HepG2 (cell line): ENCODE results near the gene PDIA5. TPM values are rescaled to one million over a fixed set of nuclear protein-coding genes. Genes with fewer than 3 reads are reported as not detected.

Source experiments
- ATAC-seq: fragments of 200-7000 bp; cut with Tn5 transposase; 3 replicates; pipeline ENCODE4 v1.9.1; 2020; ENCODE audit warnings: mild to moderate bottlenecking, moderate library complexity
- BruUV-seq: library from RNA; stranded (reverse); fragments of 400-500 nt; replicated peaks from 2 replicates; lab custom pipeline; 2021; lab: Mats Ljungman, UMichigan
- CTCF ChIA-PET: fragments of 300-600 bp; formaldehyde crosslinking; extraction: SDS; loops from one replicate; lab custom pipeline; 2021; ENCODE audit warnings: low total read pairs, inconsistent platforms, low intra/inter-chr PET ratio; lab: Yijun Ruan, JAX
- POLR2A ChIA-PET: fragments of 350-600 bp; sonication (Branson Sonifier 250); formaldehyde crosslinking; loops from one replicate; lab custom pipeline; 2020; ENCODE audit warnings: antibody characterized with exemption, inconsistent platforms; lab: Yijun Ruan, JAX
- DNase-seq: peaks from one replicate; pipeline ENCODE4 v3.0.0-alpha.2; 2015; ENCODE audit warnings: low spot score
- FAIRE-seq: peaks from 3 replicates; lab custom pipeline; 2011; peaks lifted over from hg19 to GRCh38; lab: Jason Lieb, UNC
- H2AFZ ChIP-seq: one replicate; pipeline ENCODE4 v1.6.1; 2011; ENCODE audit warnings: low read length, inconsistent platforms
- H3K27ac ChIP-seq: fragments of 300-600 bp; 3 replicates; pipeline ENCODE4 v1.8.0; 2011; ENCODE audit warnings: mixed run types, mild to moderate bottlenecking, mixed read lengths, low read length, inconsistent platforms; ENCODE audit not compliant: insufficient read depth; ENCODE audit errors: extremely low read length
- H3K27me3 ChIP-seq, 2 experiments: fragments of 200-600 bp in 1 of 2; 2 replicates in 1 of 2; 3 replicates in 1 of 2; pipeline versions ENCODE4 v1.6.0 to v1.8.0; 2011; ENCODE audit warnings: low read length in 2 of 2, mild to moderate bottlenecking in 2 of 2, moderate library complexity in 2 of 2, inconsistent platforms in 1 of 2; ENCODE audit not compliant: insufficient read depth in 2 of 2, control insufficient read depth in 1 of 2
- H3K36me3 ChIP-seq, 2 experiments: fragments of 200-600 bp in 1 of 2; replicated peaks in 1 of 2; 2 replicates in 1 of 2; 3 replicates in 1 of 2; pipeline versions ENCODE4 v1.5.1 to v1.8.0; 2011; ENCODE audit warnings: low read length in 2 of 2, inconsistent platforms in 1 of 2; ENCODE audit not compliant: insufficient read depth in 2 of 2, control insufficient read depth in 1 of 2
- H3K4me1 ChIP-seq: 2 replicates; pipeline ENCODE4 v1.5.1; 2012; ENCODE audit warnings: low read length, inconsistent platforms; ENCODE audit not compliant: insufficient read depth
- H3K4me2 ChIP-seq: 2 replicates; pipeline ENCODE4 v1.6.0; 2011; ENCODE audit warnings: low read depth, low read length, inconsistent platforms
- H3K4me3 ChIP-seq, 3 experiments: fragments of 200-600 bp in 1 of 3; sonication (generic), shearing (Covaris generic) in 1 of 3; replicated peaks in 1 of 3; 2 replicates each; pipeline ENCODE4 v1.5.1; 2011 to 2016; ENCODE audit warnings: low read length in 3 of 3, inconsistent platforms in 2 of 3, low read depth in 2 of 3, mild to moderate bottlenecking in 2 of 3, control low read depth in 1 of 3, mixed read lengths in 1 of 3; ENCODE audit not compliant: insufficient read depth in 1 of 3
- H3K79me2 ChIP-seq: one replicate; pipeline ENCODE4 v1.6.1; 2011; ENCODE audit warnings: low read length, inconsistent platforms; ENCODE audit not compliant: insufficient read depth
- H3K9ac ChIP-seq: 2 replicates; pipeline ENCODE4 v1.6.0; 2011; ENCODE audit warnings: mild to moderate bottlenecking, low read depth, low read length, inconsistent platforms; ENCODE audit not compliant: insufficient read depth
- H3K9me3 ChIP-seq: 2 replicates; pipeline ENCODE4 v1.5.1; 2012; ENCODE audit warnings: mild to moderate bottlenecking, low read length
- H4K20me1 ChIP-seq: 2 replicates; pipeline ENCODE4 v1.6.0; 2011; ENCODE audit warnings: inconsistent platforms, mild to moderate bottlenecking, low read length, moderate library complexity; ENCODE audit not compliant: insufficient read depth
- HNRNPL ChIP-seq: fragments of 200-400 bp; formaldehyde crosslinking; IDR thresholded peaks from 2 replicates; pipeline ENCODE4 v1.6.1; 2017; ENCODE audit warnings: mild to moderate bottlenecking, low read depth, low read length
- HOXA9 ChIP-seq: sonication (generic); formaldehyde crosslinking; IDR thresholded peaks from 2 replicates; pipeline ENCODE4 v1.8.1; 2022; ENCODE audit warnings: missing genetic modification reagents, mild to moderate bottlenecking, moderate library complexity, borderline replicate concordance
- SMAD1 ChIP-seq: sonication (generic); formaldehyde crosslinking; IDR thresholded peaks from 2 replicates; pipeline ENCODE4 v1.4.0; 2020; ENCODE audit warnings: missing genetic modification reagents, low read depth, mild to moderate bottlenecking, borderline replicate concordance
- ZNF768 ChIP-seq: sonication (generic); formaldehyde crosslinking; IDR thresholded peaks from 2 replicates; pipeline ENCODE4 v1.4.0; 2020; ENCODE audit warnings: missing genetic modification reagents
- WGBS: methylation state at CpG from one replicate; pipeline ENCODE4 v1.1.6; 2017; ENCODE audit warnings: low lambda C conversion rate; 5-methylcytosine and 5-hydroxymethylcytosine counted together
- in situ Hi-C: cut with HindIII; loops from 2 replicates; pipeline ENCODE4 v1.10.0; 2017; ENCODE audit warnings: low pct_unique_long_range_greater_than_20kb; ENCODE audit not compliant: extremely low pct_ligation_motif_present
- intact Hi-C: fragments of 100-400 bp; cut with micrococcal nuclease; formaldehyde crosslinking; loops from one replicate; pipeline ENCODE4 v1.10.0; 2022; ENCODE audit not compliant: unreplicated experiment
- polyA plus RNA-seq, 8 experiments: library from polyadenylated mRNA; depleted of rRNA in 3 of 8; stranded (reverse) in 7 of 8; unstranded in 1 of 8; fragments of >200 nt; fragmentation: Illumina TruSeq in 4 of 8; extraction: Trizol in 4 of 8; gene quantifications; 2 replicates each; pipeline versions ENCODE4 v1.2.1 to v1.2.3, GENCODE V29; 2011 to 2016; ENCODE audit warnings: low read depth in 4 of 8, missing spikeins in 1 of 8, mixed read lengths in 1 of 8; ENCODE audit not compliant: insufficient read depth in 1 of 8
- total RNA-seq, 5 experiments: library from RNA; depleted of rRNA; stranded (reverse); fragments of >200 nt; fragmentation: Illumina TruSeq; extraction: Trizol; gene quantifications; 2 replicates each; pipeline ENCODE4 v1.2.3, GENCODE V29; 2016; ENCODE audit warnings: low read depth in 1 of 5
- TF ChIP-seq, protein P1 (sequence below): sonication (generic); formaldehyde crosslinking; IDR thresholded peaks from 2 replicates; pipeline ENCODE4 v1.4.0; 2020; ENCODE audit warnings: missing genetic modification reagents
- TF ChIP-seq, protein P2 (sequence below): conservative IDR thresholded peaks from 2 replicates; pipeline ENCODE4 v1.6.1; 2018; ENCODE audit warnings: missing genetic modification reagents
- TF ChIP-seq, protein P3 (sequence below): sonication (generic); formaldehyde crosslinking; IDR thresholded peaks from 2 replicates; pipeline ENCODE4 v1.9.0; 2021; ENCODE audit warnings: missing genetic modification reagents, borderline replicate concordance
- TF ChIP-seq, protein P4 (sequence below): sonication (generic); formaldehyde crosslinking; IDR thresholded peaks from 2 replicates; pipeline ENCODE4 v1.4.0; 2020; ENCODE audit warnings: missing genetic modification reagents
- TF ChIP-seq, protein P5 (sequence below): sonication (generic); formaldehyde crosslinking; IDR thresholded peaks from 2 replicates; pipeline ENCODE4 v1.8.0; 2022; ENCODE audit warnings: low read depth, missing genetic modification reagents

PDIA5 gene
- total and polyA plus RNA-seq, 2 of the 13 experiments (the other 11 are each of a cell fraction or from before 2014, with no cell fraction given), result 51.3 to 74.3 TPM

GRCh38 chr3:123149525-123149924 is 82.7 kb downstream of the PDIA5 start:
- no peak for ATAC-seq
- WGBS, result 96% methylated on average over 3 of the region's 3 CpGs
- peaks cover 40 to 86% of the 10 kb centered on the region in 2 experiments for H3K36me3 ChIP-seq
- POLR2A ChIA-PET, result no interaction called here
- no peak overlapping the region for H3K9ac ChIP-seq
- FAIRE-seq, result no peak
- DNase-seq, result no peak
- no peaks in the 10 kb centered on the region for H3K27me3 ChIP-seq
- H3K4me3 ChIP-seq, result no peak overlapping the region
- H4K20me1 ChIP-seq, result no peaks in the 10 kb centered on the region
- no peaks in the 10 kb centered on the region for H3K4me1 ChIP-seq
- no peaks in the 10 kb centered on the region for H3K9me3 ChIP-seq
- H3K27ac ChIP-seq, result no peak overlapping the region
- CTCF ChIA-PET, result no interaction called here
- intact Hi-C loops, result no loop called here
- in situ Hi-C loops, result no loop called here
- no peak overlapping the region for H3K4me2 ChIP-seq
- no peak overlapping the region for H2AFZ ChIP-seq
- no TSS peak for BruUV-seq
- H3K79me2 ChIP-seq, result no peaks in the 10 kb centered on the region
- TF ChIP-seq, protein P1, sequence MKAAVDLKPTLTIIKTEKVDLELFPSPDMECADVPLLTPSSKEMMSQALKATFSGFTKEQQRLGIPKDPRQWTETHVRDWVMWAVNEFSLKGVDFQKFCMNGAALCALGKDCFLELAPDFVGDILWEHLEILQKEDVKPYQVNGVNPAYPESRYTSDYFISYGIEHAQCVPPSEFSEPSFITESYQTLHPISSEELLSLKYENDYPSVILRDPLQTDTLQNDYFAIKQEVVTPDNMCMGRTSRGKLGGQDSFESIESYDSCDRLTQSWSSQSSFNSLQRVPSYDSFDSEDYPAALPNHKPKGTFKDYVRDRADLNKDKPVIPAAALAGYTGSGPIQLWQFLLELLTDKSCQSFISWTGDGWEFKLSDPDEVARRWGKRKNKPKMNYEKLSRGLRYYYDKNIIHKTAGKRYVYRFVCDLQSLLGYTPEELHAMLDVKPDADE, result no peak
- TF ChIP-seq HOXA9 (CRISPR knock-in tag), result no peak
- TF ChIP-seq, protein P2, sequence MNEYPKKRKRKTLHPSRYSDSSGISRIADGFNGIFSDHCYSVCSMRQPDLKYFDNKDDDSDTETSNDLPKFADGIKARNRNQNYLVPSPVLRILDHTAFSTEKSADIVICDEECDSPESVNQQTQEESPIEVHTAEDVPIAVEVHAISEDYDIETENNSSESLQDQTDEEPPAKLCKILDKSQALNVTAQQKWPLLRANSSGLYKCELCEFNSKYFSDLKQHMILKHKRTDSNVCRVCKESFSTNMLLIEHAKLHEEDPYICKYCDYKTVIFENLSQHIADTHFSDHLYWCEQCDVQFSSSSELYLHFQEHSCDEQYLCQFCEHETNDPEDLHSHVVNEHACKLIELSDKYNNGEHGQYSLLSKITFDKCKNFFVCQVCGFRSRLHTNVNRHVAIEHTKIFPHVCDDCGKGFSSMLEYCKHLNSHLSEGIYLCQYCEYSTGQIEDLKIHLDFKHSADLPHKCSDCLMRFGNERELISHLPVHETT (CRISPR knock-in tag), result no peak
- TF ChIP-seq ZNF768 (CRISPR knock-in tag), result peak; percentile 39; the same call in 1 of the 2 replicates

GRCh38 chr3:123150449-123151215 is 83.8 kb downstream of the PDIA5 start:
- POLR2A ChIA-PET, result no interaction called here
- intact Hi-C loops, result no loop called here
- TF ChIP-seq, protein P3, sequence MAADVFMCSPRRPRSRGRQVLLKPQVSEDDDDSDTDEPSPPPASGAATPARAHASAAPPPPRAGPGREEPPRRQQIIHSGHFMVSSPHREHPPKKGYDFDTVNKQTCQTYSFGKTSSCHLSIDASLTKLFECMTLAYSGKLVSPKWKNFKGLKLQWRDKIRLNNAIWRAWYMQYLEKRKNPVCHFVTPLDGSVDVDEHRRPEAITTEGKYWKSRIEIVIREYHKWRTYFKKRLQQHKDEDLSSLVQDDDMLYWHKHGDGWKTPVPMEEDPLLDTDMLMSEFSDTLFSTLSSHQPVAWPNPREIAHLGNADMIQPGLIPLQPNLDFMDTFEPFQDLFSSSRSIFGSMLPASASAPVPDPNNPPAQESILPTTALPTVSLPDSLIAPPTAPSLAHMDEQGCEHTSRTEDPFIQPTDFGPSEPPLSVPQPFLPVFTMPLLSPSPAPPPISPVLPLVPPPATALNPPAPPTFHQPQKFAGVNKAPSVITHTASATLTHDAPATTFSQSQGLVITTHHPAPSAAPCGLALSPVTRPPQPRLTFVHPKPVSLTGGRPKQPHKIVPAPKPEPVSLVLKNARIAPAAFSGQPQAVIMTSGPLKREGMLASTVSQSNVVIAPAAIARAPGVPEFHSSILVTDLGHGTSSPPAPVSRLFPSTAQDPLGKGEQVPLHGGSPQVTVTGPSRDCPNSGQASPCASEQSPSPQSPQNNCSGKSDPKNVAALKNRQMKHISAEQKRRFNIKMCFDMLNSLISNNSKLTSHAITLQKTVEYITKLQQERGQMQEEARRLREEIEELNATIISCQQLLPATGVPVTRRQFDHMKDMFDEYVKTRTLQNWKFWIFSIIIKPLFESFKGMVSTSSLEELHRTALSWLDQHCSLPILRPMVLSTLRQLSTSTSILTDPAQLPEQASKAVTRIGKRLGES (CRISPR knock-in tag), result no peak
- TF ChIP-seq, protein P4, sequence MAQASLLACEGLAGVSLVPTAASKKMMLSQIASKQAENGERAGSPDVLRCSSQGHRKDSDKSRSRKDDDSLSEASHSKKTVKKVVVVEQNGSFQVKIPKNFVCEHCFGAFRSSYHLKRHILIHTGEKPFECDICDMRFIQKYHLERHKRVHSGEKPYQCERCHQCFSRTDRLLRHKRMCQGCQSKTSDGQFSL (CRISPR knock-in tag), result no peak
- TF ChIP-seq, protein P5, sequence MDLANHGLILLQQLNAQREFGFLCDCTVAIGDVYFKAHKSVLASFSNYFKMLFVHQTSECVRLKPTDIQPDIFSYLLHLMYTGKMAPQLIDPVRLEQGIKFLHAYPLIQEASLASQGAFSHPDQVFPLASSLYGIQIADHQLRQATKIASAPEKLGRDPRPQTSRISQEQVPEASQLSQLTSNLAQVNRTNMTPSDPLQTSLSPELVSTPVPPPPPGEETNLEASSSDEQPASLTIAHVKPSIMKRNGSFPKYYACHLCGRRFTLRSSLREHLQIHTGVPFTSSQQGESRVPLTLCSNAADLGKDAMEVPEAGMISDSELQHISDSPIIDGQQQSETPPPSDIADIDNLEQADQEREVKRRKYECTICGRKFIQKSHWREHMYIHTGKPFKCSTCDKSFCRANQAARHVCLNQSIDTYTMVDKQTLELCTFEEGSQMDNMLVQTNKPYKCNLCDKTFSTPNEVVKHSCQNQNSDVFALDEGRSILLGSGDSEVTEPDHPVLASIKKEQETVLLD, result no peak
- TF ChIP-seq SMAD1 (CRISPR knock-in tag) (no peak), HNRNPL (no peak)

More at GRCh38 chr3:123150449-123151215, 83.8 kb downstream of the PDIA5 start:
- Histone ChIP-seq H2AFZ (no peak overlapping the region), H3K27ac (no peak overlapping the region), H3K9me3 (no peaks in the 10 kb centered on the region), H4K20me1 (no peaks in the 10 kb centered on the region), H3K4me3 (no peak overlapping the region), H3K4me2 (no peak overlapping the region), H3K4me1 (no peaks in the 10 kb centered on the region), H3K9ac (no peak overlapping the region), H3K79me2 (no peaks in the 10 kb centered on the region), H3K27me3 (no peaks in the 10 kb centered on the region), H3K36me3 (peaks cover 39 to 84% of the 10 kb centered on the region in 2 experiments)
- no TSS peak for BruUV-seq
- ATAC-seq (no peak), FAIRE-seq (no peak), DNase-seq (no peak)
- 95% methylated on average over 15 of the region's 15 CpGs for WGBS
- in situ Hi-C loops, result no loop called here
- CTCF ChIA-PET, result no interaction called here
